GM12891 (cell line): ENCODE data around the gene MET.
"Not testable (repeated sequence)": the region's sequence is repeated elsewhere in the genome, so short reads cannot be mapped to it uniquely, and the experiment has no call there.

Experiments used
- PAX5 ChIP-seq: IDR thresholded peaks from 2 replicates; pipeline ENCODE4 v1.6.1; 2011; ENCODE audit warnings: low read length, moderate library complexity, mild to moderate bottlenecking; ENCODE audit not compliant: insufficient read depth, severe bottlenecking
- POLR2A ChIP-seq: IDR thresholded peaks from 2 replicates; pipeline ENCODE4 v1.6.1; 2011; ENCODE audit warnings: low read depth, low read length, control low read depth
- POLR2AphosphoS5 ChIP-seq: IDR thresholded peaks from 2 replicates; pipeline ENCODE4 v1.6.1; 2011; ENCODE audit warnings: low read depth, low read length, control low read depth
- POU2F2 ChIP-seq: IDR thresholded peaks from 2 replicates; pipeline ENCODE4 v1.6.1; 2011; ENCODE audit warnings: low read depth, mild to moderate bottlenecking, control low read depth, low read length, moderate library complexity
- SPI1 ChIP-seq: IDR thresholded peaks from 2 replicates; pipeline ENCODE4 v1.6.1; 2011; ENCODE audit warnings: low read depth, low read length, control low read depth
- TAF1 ChIP-seq: IDR thresholded peaks from 2 replicates; pipeline ENCODE4 v1.6.1; 2011; ENCODE audit warnings: low read depth, low read length, control low read depth

DNA sequence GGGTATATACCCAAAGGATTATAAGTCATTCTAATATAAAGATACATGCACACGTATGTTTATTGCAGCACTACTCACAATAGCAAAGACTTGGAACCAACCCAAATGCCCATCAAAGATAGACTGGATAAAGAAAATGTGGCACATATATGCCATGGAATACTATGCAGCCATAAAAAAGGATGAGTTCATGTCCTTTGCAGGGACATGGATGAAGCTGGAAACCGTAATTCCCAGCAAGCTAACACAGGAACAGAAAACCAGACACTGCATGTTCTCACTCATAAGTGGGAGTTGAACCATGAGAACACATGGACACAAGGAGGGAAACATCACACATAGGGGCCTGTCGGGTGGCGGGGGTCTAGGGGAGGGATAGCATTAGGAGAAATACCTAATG lies 79.1 kb downstream of the MET start:
- not testable (repeated sequence) for TF ChIP-seq SPI1, POLR2AphosphoS5, POLR2A, TAF1, POU2F2, PAX5
